ENCODE data around the gene HNF4A.

Gene HNF4A

GRCh38 chr20:44392776-44393607 is 37.5 kb downstream of the HNF4A start:
- DNase-seq: no peak

- no peak for DNase-seq
These were observed 38.3 kb downstream of the HNF4A start for GRCh38 chr20:44393608-44394451.

- no peak for DNase-seq
These were observed 38.9 kb downstream of the HNF4A start for GRCh38 chr20:44394452-44394701.

- DNase-seq: no peak
These were observed 39.4 kb downstream of the HNF4A start for GRCh38 chr20:44394702-44395460.

- DNase-seq: no peak
These were observed 40.2 kb downstream of the HNF4A start for GRCh38 chr20:44395461-44396340.

DNA sequence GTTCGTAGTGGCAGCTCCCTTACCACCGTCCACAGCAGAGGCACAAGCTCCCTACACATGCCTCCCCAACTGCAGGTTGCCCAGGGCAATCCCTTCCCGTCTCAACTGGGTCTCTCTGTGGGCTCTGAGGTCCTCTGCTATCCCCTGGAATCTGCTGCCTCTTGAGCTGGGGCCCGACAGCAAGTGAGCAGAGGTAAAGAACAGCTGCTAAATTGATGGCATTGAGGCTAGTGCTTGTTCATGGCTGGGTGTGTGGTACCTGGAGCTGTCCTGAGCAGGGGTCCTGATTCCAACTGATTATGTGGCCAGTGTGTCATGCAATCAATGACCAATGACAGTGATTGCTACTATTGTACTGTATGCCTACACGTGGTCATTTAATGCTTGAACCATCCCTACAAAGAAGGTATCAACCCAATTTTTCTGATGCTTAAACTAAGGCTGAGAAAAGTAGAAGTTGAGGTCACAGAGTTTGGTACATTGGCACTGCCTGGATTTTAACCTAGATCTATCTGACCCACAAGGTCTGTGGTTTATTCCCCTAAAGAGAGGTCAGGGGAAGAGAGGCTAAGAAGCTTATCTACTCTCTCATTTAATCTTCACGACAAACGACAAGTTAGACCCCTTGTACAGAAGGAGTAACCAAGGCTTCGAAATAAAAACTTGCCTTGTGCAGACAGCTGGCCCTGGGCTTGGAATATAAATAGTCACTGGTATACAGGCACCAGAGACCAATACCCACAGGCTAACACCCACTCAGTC is 41.1 kb downstream of the HNF4A start:
- no peak for DNase-seq

- DNase-seq: no peak
These were observed 42.8 kb downstream of the HNF4A start for GRCh38 chr20:44398335-44398734.

GRCh38 chr20:44399446-44399845 is 43.9 kb downstream of the HNF4A start:
- no peak for DNase-seq

- no peak for DNase-seq
These were observed 45.1 kb downstream of the HNF4A start for GRCh38 chr20:44400671-44400969.

- DNase-seq: no peak
These were observed 45.7 kb downstream of the HNF4A start for GRCh38 chr20:44400970-44401769.

- DNase-seq: no peak
These were observed 46.4 kb downstream of the HNF4A start for GRCh38 chr20:44401770-44402390.

- no peak for DNase-seq
These were observed 47.1 kb downstream of the HNF4A start for GRCh38 chr20:44402391-44403193.

DNA sequence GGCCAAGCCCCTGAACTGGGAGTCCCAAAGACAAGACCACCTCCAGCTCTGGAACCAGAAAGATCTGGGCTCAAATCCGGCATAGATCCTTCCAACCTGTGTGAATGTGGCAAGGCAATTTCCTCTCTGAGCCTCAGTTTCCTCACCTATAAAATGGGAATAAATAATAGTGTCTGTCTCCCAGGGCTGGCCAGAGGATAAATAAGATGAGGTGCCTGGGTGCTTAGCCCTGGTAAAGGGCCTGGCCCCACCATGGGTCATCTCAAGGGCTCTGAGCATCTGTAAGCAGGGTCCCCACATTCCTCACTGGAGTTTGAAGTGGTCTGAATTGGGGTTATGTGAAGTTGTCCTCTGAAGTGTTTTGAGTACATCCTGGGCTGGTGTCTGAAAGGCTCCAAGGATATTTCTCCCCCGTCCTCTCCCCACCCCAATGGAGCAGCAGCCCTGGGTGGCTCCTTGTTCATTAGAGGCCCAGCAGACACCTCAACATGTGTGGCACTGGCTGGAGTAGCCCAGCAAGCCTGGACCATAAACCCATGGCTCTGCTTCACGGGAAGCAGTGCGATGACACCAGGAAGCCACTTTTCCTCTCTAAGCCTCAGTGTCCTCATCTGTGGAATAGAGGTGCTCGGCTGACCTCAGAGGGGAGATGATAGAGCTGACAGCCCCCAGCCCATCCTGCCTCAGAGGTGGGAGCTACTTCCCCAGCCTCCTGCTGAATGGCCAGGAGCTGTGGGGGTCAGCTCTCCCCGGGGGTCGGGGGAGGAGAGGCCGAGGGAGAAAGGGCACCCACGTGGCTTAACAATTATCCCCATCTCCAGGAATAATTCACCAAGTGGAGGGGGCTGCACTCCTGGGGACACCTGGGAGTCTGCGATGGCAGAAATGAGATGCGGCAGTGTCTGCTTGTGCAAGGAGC is 48.0 kb downstream of the HNF4A start:
- DNase-seq: no peak

- DNase-seq: no peak
These were observed 49.0 kb downstream of the HNF4A start for GRCh38 chr20:44404204-44405181.

- DNase-seq: no peak
These were observed 49.8 kb downstream of the HNF4A start for GRCh38 chr20:44405257-44405656.

- DNase-seq: no peak
These were observed 50.5 kb downstream of the HNF4A start for GRCh38 chr20:44405785-44406571.
